PC-3 (cell line): Measurements from ENCODE around the gene BCL2L11. TPM values are rescaled to one million over a fixed set of nuclear protein-coding genes. Genes with fewer than 3 reads are reported as not detected.

Source experiments
- ATAC-seq: fragments of 200-7000 bp; cut with Tn5 transposase; 2 replicates; pipeline ENCODE4 v1.9.1; 2020; ENCODE audit warnings: mild to moderate bottlenecking, moderate library complexity
- BruUV-seq: library from RNA; stranded (reverse); fragments of 400-500 nt; replicated peaks from 2 replicates; lab custom pipeline; 2021; lab: Mats Ljungman, UMichigan
- CTCF ChIA-PET: fragments of 300-600 bp; sonication (Branson Sonifier 250); formaldehyde crosslinking; loops from one replicate; lab custom pipeline; 2022; ENCODE audit warnings: antibody characterized with exemption; lab: Charles Lee
- POLR2A ChIA-PET: fragments of 300-600 bp; sonication (Branson Sonifier 250); formaldehyde crosslinking; loops from one replicate; lab custom pipeline; 2022; ENCODE audit warnings: antibody characterized with exemption; ENCODE audit not compliant: unreplicated experiment; lab: Charles Lee
- DNase-seq: peaks from one replicate; pipeline ENCODE4 v3.0.0-alpha.2; 2015
- H2AFZ ChIP-seq: fragments of 300-600 bp; sonication (generic); 2 replicates; pipeline ENCODE4 v1.6.0; 2016; ENCODE audit warnings: antibody characterized with exemption, low read length
- H3F3A ChIP-seq: fragments of 300-600 bp; sonication (generic); one replicate; pipeline ENCODE4 v1.6.0; 2017; ENCODE audit warnings: antibody characterized with exemption, low read length, control low read depth, mild to moderate bottlenecking; ENCODE audit not compliant: unreplicated experiment
- H3K27ac ChIP-seq: fragments of 300-600 bp; sonication (generic); 2 replicates; pipeline ENCODE4 v1.5.1; 2016; ENCODE audit warnings: mild to moderate bottlenecking, low read length
- H3K27me3 ChIP-seq: fragments of 300-600 bp; sonication (generic); 2 replicates; pipeline ENCODE4 v1.6.1; 2016; ENCODE audit warnings: low read length, mixed read lengths
- H3K36me3 ChIP-seq: fragments of 300-600 bp; sonication (generic); 2 replicates; pipeline ENCODE4 v1.6.1; 2016; ENCODE audit warnings: low read depth, mixed run types, low read length, mixed read lengths
- H3K4me1 ChIP-seq: fragments of 300-600 bp; sonication (generic); 2 replicates; pipeline ENCODE4 v1.5.1; 2016; ENCODE audit warnings: low read length; ENCODE audit not compliant: insufficient read depth
- H3K4me2 ChIP-seq: fragments of 300-600 bp; sonication (generic); 2 replicates; pipeline ENCODE4 v1.6.0; 2016; ENCODE audit warnings: low read length
- H3K4me3 ChIP-seq: fragments of 300-600 bp; sonication (generic); 2 replicates; pipeline ENCODE4 v1.5.1; 2016; ENCODE audit warnings: mild to moderate bottlenecking, low read length, mixed read lengths
- H3K79me2 ChIP-seq: fragments of 300-600 bp; sonication (generic); 2 replicates; pipeline ENCODE4 v1.6.1; 2017; ENCODE audit warnings: low read length, mixed read lengths
- H3K9ac ChIP-seq: fragments of 300-600 bp; sonication (generic); 2 replicates; pipeline ENCODE4 v1.6.0; 2016; ENCODE audit warnings: mild to moderate bottlenecking, low read length
- H3K9me2 ChIP-seq: fragments of 300-600 bp; sonication (generic); replicated peaks from 2 replicates; pipeline ENCODE4 v1.6.1; 2016; ENCODE audit warnings: mixed run types, low read length, mixed read lengths
- H3K9me3 ChIP-seq: fragments of 300-600 bp; sonication (generic); 2 replicates; pipeline ENCODE4 v1.6.1; 2016; ENCODE audit warnings: low read length, mixed read lengths
- H4K20me1 ChIP-seq: fragments of 300-600 bp; sonication (generic); 2 replicates; pipeline ENCODE4 v1.6.1; 2016; ENCODE audit warnings: low read length, mixed read lengths
- CTCF ChIP-seq: fragments of 300-600 bp; sonication (generic); conservative IDR thresholded peaks from 2 replicates; pipeline ENCODE4 v1.5.1; 2017; ENCODE audit warnings: antibody characterized with exemption, low read depth, mild to moderate bottlenecking, low read length
- EZH2 ChIP-seq: fragments of 300-600 bp; sonication (generic); IDR thresholded peaks from one replicate; pipeline ENCODE4 v1.6.1; 2017; ENCODE audit warnings: antibody characterized with exemption, mild to moderate bottlenecking, low read length; ENCODE audit not compliant: unreplicated experiment
- EZH2phosphoT487 ChIP-seq: fragments of 300-600 bp; sonication (generic); IDR thresholded peaks from 2 replicates; pipeline ENCODE4 v1.6.1; 2018; ENCODE audit warnings: mild to moderate bottlenecking, antibody characterized with exemption, low read length, borderline replicate concordance
- intact Hi-C: fragments of 100-400 bp; cut with micrococcal nuclease; formaldehyde crosslinking; loops from 2 replicates; pipeline ENCODE4 v1.9.0; 2023
- total RNA-seq: library from RNA; depleted of rRNA; stranded (reverse); fragments of >200 nt; gene quantifications from 2 replicates; pipeline ENCODE4 v1.2.3, GENCODE V29; 2014

The BCL2L11 gene
- total RNA-seq, 1 experiment from 2014 or later, result 11.3 TPM

- no peak for ATAC-seq
- no peak overlapping the region for H3K4me2 ChIP-seq
- no peak overlapping the region for H3K4me3 ChIP-seq
- BruUV-seq, result no TSS peak
- H3K4me1 ChIP-seq, result peaks cover 8% of the 10 kb centered on the region; the same call in 1 of the 2 replicates
- H3K27ac ChIP-seq, result no peak overlapping the region
- intact Hi-C loops, result no loop called here
- H3K9ac ChIP-seq, result no peak overlapping the region
- no peak overlapping the region for H2AFZ ChIP-seq
- no peaks in the 10 kb centered on the region for H3K9me2 ChIP-seq
- no peaks in the 10 kb centered on the region for H3K27me3 ChIP-seq
- no peaks in the 10 kb centered on the region for H4K20me1 ChIP-seq
- ChIA-PET POLR2A (no interaction called here), CTCF (no interaction called here)
- peaks cover 3% of the 10 kb centered on the region; the same call in 1 of the 2 replicates for H3K36me3 ChIP-seq
- H3K9me3 ChIP-seq, result peaks cover 4% of the 10 kb centered on the region; the same call in 1 of the 2 replicates
- no peak for DNase-seq
- TF ChIP-seq CTCF (no peak), EZH2 (no peak), EZH2phosphoT487 (no peak)
- H3K79me2 ChIP-seq, result no peaks in the 10 kb centered on the region
- H3F3A ChIP-seq, result no peaks in the 10 kb centered on the region
Observed at GRCh38 chr2:111210036-111210435, 89.3 kb downstream of the BCL2L11 start.

GRCh38 chr2:111213877-111214276 lies 93.2 kb downstream of the BCL2L11 start:
- no peak for TF ChIP-seq EZH2
- TF ChIP-seq EZH2phosphoT487, result no peak
- no peak for TF ChIP-seq CTCF
- intact Hi-C loops, result no loop called here
- no peaks in the 10 kb centered on the region for H3K9me2 ChIP-seq
- no peaks in the 10 kb centered on the region for H3K79me2 ChIP-seq
- H3K9ac ChIP-seq, result no peak overlapping the region
- ATAC-seq, result no peak
- ChIA-PET CTCF (no interaction called here), POLR2A (no interaction called here)
- peaks cover 4% of the 10 kb centered on the region; the same call in 1 of the 2 replicates for H3K4me1 ChIP-seq
- H3K27me3 ChIP-seq, result no peaks in the 10 kb centered on the region
- no peak overlapping the region for H3K4me3 ChIP-seq
- no peaks in the 10 kb centered on the region for H3F3A ChIP-seq
- H2AFZ ChIP-seq, result no peak overlapping the region
- peaks cover 4% of the 10 kb centered on the region; the same call in 1 of the 2 replicates for H3K9me3 ChIP-seq
- H3K36me3 ChIP-seq, result peaks cover 3% of the 10 kb centered on the region; the same call in 1 of the 2 replicates
- no peak for DNase-seq
- H4K20me1 ChIP-seq, result no peaks in the 10 kb centered on the region
- H3K27ac ChIP-seq, result no peak overlapping the region
- no peak overlapping the region for H3K4me2 ChIP-seq
- no TSS peak for BruUV-seq

- POLR2A ChIA-PET, result no interaction called here
- Histone ChIP-seq H3K9ac (no peak overlapping the region), H3K4me1 (no peaks in the 10 kb centered on the region), H3K27ac (no peak overlapping the region), H4K20me1 (no peaks in the 10 kb centered on the region), H3K79me2 (no peaks in the 10 kb centered on the region), H3K36me3 (peaks cover 3% of the 10 kb centered on the region; the same call in 1 of the 2 replicates), H3K4me3 (no peak overlapping the region), H3K9me2 (no peaks in the 10 kb centered on the region), H3K27me3 (no peaks in the 10 kb centered on the region), H2AFZ (no peak overlapping the region), H3F3A (no peaks in the 10 kb centered on the region), H3K9me3 (peaks cover 4% of the 10 kb centered on the region; the same call in 1 of the 2 replicates), H3K4me2 (no peak overlapping the region)
- TF ChIP-seq EZH2phosphoT487, result no peak
- no peak for TF ChIP-seq EZH2
- no peak for TF ChIP-seq CTCF
- no peak for DNase-seq
- intact Hi-C loops, result no loop called here
- CTCF ChIA-PET, result no interaction called here
- no TSS peak for BruUV-seq
- no peak for ATAC-seq
Observed at GRCh38 chr2:111216811-111217652, 96.3 kb downstream of the BCL2L11 start.
